GM12878 (cell line): Measurements from ENCODE around the gene PCP4L1. TPM values are rescaled to one million over a fixed set of nuclear protein-coding genes. Genes with fewer than 3 reads are reported as not detected.

Source experiments
- ATAC-seq: fragments of 200-7000 bp; cut with Tn5 transposase; 3 replicates; pipeline ENCODE4 v1.9.1; 2020; ENCODE audit warnings: mild to moderate bottlenecking, moderate library complexity
- BruUV-seq: library from RNA; stranded (reverse); fragments of 400-500 nt; replicated peaks from 2 replicates; lab custom pipeline; 2021; lab: Mats Ljungman, UMichigan
- CTCF ChIA-PET: fragments of 300-600 bp; sonication (Branson Sonifier 250); formaldehyde crosslinking; extraction: SDS; loops from one replicate; lab custom pipeline; 2021; ENCODE audit warnings: inconsistent platforms; lab: Yijun Ruan, JAX
- POLR2A ChIA-PET: fragments of 350-600 bp; formaldehyde crosslinking; extraction: SDS; loops from one replicate; lab custom pipeline; 2021; ENCODE audit warnings: inconsistent platforms; lab: Charles Lee
- RAD21 ChIA-PET: fragments of 300-600 bp; sonication (Branson Sonifier 250); formaldehyde crosslinking; loops from one replicate; lab custom pipeline; 2023; ENCODE audit warnings: antibody characterized with exemption; ENCODE audit not compliant: unreplicated experiment; lab: Charles Lee
- SMC1A ChIA-PET: fragments of 300-600 bp; sonication (Branson Sonifier 250); formaldehyde crosslinking; loops from one replicate; lab custom pipeline; 2023; ENCODE audit not compliant: unreplicated experiment, uncharacterized antibody; lab: Charles Lee
- DNase-seq: peaks from one replicate; pipeline ENCODE4 v3.0.0-alpha.2; 2011; ENCODE audit warnings: low read depth, low spot score
- FAIRE-seq: peaks from 3 replicates; lab custom pipeline; 2011; peaks lifted over from hg19 to GRCh38; lab: Jason Lieb, UNC
- H2AFZ ChIP-seq: 2 replicates; pipeline ENCODE4 v1.6.0; 2011; ENCODE audit warnings: low read depth, low read length, control low read depth; ENCODE audit not compliant: control insufficient read depth
- H3K27ac ChIP-seq: 2 replicates; pipeline ENCODE4 v1.5.1; 2011; ENCODE audit warnings: control low read depth; ENCODE audit not compliant: control insufficient read depth, insufficient read depth
- H3K27me3 ChIP-seq, 2 experiments: replicated peaks in 1 of 2; 2 replicates each; pipeline versions ENCODE4 v1.6.0 to v1.6.1; 2011; ENCODE audit warnings: low read length in 1 of 2; ENCODE audit not compliant: control insufficient read depth in 2 of 2, insufficient read depth in 2 of 2
- H3K36me3 ChIP-seq, 2 experiments: 2 replicates each; pipeline ENCODE4 v1.5.1; 2011; ENCODE audit warnings: low read length in 1 of 2; ENCODE audit not compliant: control insufficient read depth in 2 of 2, insufficient read depth in 2 of 2
- H3K4me1 ChIP-seq: 2 replicates; pipeline ENCODE4 v1.6.1; 2011; ENCODE audit warnings: mild to moderate bottlenecking, low read length, moderate library complexity, mixed read lengths; ENCODE audit not compliant: control insufficient read depth, insufficient read depth
- H3K4me2 ChIP-seq: 2 replicates; pipeline ENCODE4 v1.6.0; 2011; ENCODE audit warnings: control low read depth; ENCODE audit not compliant: control insufficient read depth, insufficient read depth
- H3K4me3 ChIP-seq: fragments of 200-600 bp; sonication (generic); 2 replicates; pipeline ENCODE4 v1.5.1; 2016
- H3K79me2 ChIP-seq: 2 replicates; pipeline ENCODE4 v1.6.0; 2011; ENCODE audit warnings: low read length; ENCODE audit not compliant: control insufficient read depth, insufficient read depth
- H3K9ac ChIP-seq: 2 replicates; pipeline ENCODE4 v1.8.0; 2011; ENCODE audit warnings: low read length, control low read depth, mixed read lengths; ENCODE audit not compliant: control insufficient read depth, insufficient read depth
- H3K9me3 ChIP-seq: replicated peaks from 3 replicates; pipeline ENCODE4 v1.5.1; 2011; ENCODE audit warnings: mild to moderate bottlenecking, low read length; ENCODE audit not compliant: control insufficient read depth, insufficient read depth
- H4K20me1 ChIP-seq: 2 replicates; pipeline ENCODE4 v1.6.0; 2011; ENCODE audit not compliant: control insufficient read depth, insufficient read depth
- HDAC2 ChIP-seq: fragments of 200-600 bp; sonication (generic); IDR thresholded peaks from 2 replicates; pipeline ENCODE4 v1.6.1; 2017
- HDAC6 ChIP-seq: fragments of 200-600 bp; sonication (generic); IDR thresholded peaks from one replicate; pipeline ENCODE4 v1.8.0; 2017; ENCODE audit warnings: antibody characterized with exemption; ENCODE audit not compliant: unreplicated experiment
- IRF4 ChIP-seq: IDR thresholded peaks from 2 replicates; pipeline ENCODE4 v1.6.1; 2011; ENCODE audit warnings: low read depth, low read length
- KLF5 ChIP-seq: fragments of 450-650 bp; IDR thresholded peaks from 2 replicates; pipeline ENCODE4 v1.6.1; 2014; ENCODE audit warnings: mild to moderate bottlenecking; ENCODE audit not compliant: partially characterized antibody
- PAX8 ChIP-seq: fragments of 450-650 bp; IDR thresholded peaks from 2 replicates; pipeline ENCODE4 v1.6.1; 2017; ENCODE audit warnings: mild to moderate bottlenecking, moderate library complexity
- ZSCAN29 ChIP-seq: fragments of 450-650 bp; IDR thresholded peaks from 2 replicates; pipeline ENCODE4 v1.6.1; 2017; ENCODE audit warnings: mild to moderate bottlenecking, moderate library complexity
- WGBS: methylation state at CpG from one replicate; pipeline ENCODE4 v1.1.6; 2016; ENCODE audit warnings: low lambda C conversion rate; ENCODE audit not compliant: insufficient replicate concordance, insufficient coverage; ENCODE audit errors: missing lambda C conversion rate; 5-methylcytosine and 5-hydroxymethylcytosine counted together
- in situ Hi-C: fragments of 300-500 bp; cut with MboI; formaldehyde crosslinking; loops from 9 replicates; pipeline ENCODE4 v1.14.3; 2018; ENCODE audit warnings: mixed read lengths
- intact Hi-C: fragments of 100-400 bp; cut with micrococcal nuclease; formaldehyde crosslinking; loops from one replicate; pipeline ENCODE4 v1.14.2; 2022; ENCODE audit not compliant: unreplicated experiment
- polyA plus RNA-seq, 11 experiments: library from polyadenylated mRNA; depleted of rRNA in 4 of 11; unstranded in 6 of 11; stranded (reverse) in 5 of 11; fragments of >200 nt; fragmentation: Nextera tagmentation in 4 of 11; fragmentation: Illumina TruSeq in 1 of 11; extraction: Ambion mirVana in 4 of 11; extraction: Trizol in 1 of 11; gene quantifications; 1 replicate in 1 of 11; 2 replicates in 10 of 11; pipeline versions ENCODE4 v1.2.1 to v1.2.3, GENCODE V29; 2011 to 2016; ENCODE audit warnings: inconsistent platforms in 2 of 11, missing spikeins in 2 of 11, low read depth in 1 of 11
- total RNA-seq, 4 experiments: library from RNA; depleted of rRNA in 3 of 4; stranded (reverse); fragments of >200 nt in 3 of 4; fragmentation: Illumina TruSeq in 1 of 4; extraction: Trizol in 1 of 4; gene quantifications; 2 replicates each; pipeline versions ENCODE4 v1.2.1 to v1.2.3, GENCODE V29; 2013 to 2021
- TF ChIP-seq, protein P1 (sequence below): IDR thresholded peaks from 2 replicates; pipeline ENCODE4 v1.6.1; 2011; ENCODE audit warnings: borderline replicate concordance, low read depth, mild to moderate bottlenecking, moderate library complexity, low read length; ENCODE audit not compliant: insufficient read depth, poor library complexity, severe bottlenecking
- TF ChIP-seq, protein P2 (sequence below): IDR thresholded peaks from 2 replicates; pipeline ENCODE4 v1.6.1; 2012; ENCODE audit warnings: improper control_type of control experiment, low read depth, low read length; ENCODE audit not compliant: insufficient replicate concordance
- TF ChIP-seq, protein P3 (sequence below): IDR thresholded peaks from 2 replicates; pipeline ENCODE4 v1.6.1; 2012; ENCODE audit warnings: mild to moderate bottlenecking, low read depth, low read length
- TF ChIP-seq, protein P4 (sequence below): fragments of 150-350 bp; IDR thresholded peaks from 2 replicates; pipeline ENCODE4 v1.6.1; 2014; ENCODE audit warnings: mild to moderate bottlenecking, low read depth, low read length

Gene PCP4L1
- total and polyA plus RNA-seq, 10 of the 15 experiments (the other 5 are each of a cell fraction or from before 2014, with no cell fraction given) = 1.0 to 5.2 (median 2.8) TPM

DNA sequence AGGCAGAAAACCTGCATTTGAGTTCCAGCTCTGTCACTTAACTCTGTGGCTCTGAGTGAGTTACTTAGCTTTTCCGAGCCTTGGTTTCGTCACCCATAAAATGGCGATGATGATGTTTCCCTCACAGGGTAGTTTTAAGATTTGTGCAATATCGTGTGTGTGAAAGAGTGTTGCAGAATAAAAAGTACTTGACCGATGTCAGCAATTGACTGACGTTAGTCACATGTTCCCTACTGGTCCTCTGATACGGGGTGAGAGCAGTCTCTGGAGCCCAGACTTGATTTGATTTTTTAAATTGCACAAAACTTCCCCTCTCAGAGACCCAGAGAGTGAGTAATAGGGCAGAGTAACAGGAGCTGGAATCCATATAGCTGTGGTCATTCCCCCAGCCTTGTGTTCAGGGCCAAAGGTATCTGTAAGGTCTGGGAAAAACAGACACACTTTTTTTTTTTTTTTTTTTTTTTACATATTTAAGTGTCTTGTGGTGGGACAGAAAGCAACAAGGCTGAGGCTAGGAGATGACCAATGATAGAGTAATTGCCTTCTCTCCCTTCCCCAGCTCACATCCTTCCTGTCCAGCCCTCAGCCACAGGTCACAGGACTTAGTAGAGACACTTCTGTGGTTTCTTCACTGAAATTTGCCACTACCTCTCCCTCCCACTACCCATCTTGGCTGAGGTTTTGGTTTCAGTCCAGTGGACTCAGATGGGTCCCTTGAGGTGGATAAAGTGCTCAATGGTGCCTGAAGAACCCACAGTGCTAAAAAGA, 41.4 kb upstream of the PCP4L1 start:
- in situ Hi-C loops = no loop called here
- no peak for TF ChIP-seq KLF5
- TF ChIP-seq, protein P1, sequence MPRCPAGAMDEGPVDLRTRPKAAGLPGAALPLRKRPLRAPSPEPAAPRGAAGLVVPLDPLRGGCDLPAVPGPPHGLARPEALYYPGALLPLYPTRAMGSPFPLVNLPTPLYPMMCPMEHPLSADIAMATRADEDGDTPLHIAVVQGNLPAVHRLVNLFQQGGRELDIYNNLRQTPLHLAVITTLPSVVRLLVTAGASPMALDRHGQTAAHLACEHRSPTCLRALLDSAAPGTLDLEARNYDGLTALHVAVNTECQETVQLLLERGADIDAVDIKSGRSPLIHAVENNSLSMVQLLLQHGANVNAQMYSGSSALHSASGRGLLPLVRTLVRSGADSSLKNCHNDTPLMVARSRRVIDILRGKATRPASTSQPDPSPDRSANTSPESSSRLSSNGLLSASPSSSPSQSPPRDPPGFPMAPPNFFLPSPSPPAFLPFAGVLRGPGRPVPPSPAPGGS = peak; percentile 2
- TF ChIP-seq, protein P2, sequence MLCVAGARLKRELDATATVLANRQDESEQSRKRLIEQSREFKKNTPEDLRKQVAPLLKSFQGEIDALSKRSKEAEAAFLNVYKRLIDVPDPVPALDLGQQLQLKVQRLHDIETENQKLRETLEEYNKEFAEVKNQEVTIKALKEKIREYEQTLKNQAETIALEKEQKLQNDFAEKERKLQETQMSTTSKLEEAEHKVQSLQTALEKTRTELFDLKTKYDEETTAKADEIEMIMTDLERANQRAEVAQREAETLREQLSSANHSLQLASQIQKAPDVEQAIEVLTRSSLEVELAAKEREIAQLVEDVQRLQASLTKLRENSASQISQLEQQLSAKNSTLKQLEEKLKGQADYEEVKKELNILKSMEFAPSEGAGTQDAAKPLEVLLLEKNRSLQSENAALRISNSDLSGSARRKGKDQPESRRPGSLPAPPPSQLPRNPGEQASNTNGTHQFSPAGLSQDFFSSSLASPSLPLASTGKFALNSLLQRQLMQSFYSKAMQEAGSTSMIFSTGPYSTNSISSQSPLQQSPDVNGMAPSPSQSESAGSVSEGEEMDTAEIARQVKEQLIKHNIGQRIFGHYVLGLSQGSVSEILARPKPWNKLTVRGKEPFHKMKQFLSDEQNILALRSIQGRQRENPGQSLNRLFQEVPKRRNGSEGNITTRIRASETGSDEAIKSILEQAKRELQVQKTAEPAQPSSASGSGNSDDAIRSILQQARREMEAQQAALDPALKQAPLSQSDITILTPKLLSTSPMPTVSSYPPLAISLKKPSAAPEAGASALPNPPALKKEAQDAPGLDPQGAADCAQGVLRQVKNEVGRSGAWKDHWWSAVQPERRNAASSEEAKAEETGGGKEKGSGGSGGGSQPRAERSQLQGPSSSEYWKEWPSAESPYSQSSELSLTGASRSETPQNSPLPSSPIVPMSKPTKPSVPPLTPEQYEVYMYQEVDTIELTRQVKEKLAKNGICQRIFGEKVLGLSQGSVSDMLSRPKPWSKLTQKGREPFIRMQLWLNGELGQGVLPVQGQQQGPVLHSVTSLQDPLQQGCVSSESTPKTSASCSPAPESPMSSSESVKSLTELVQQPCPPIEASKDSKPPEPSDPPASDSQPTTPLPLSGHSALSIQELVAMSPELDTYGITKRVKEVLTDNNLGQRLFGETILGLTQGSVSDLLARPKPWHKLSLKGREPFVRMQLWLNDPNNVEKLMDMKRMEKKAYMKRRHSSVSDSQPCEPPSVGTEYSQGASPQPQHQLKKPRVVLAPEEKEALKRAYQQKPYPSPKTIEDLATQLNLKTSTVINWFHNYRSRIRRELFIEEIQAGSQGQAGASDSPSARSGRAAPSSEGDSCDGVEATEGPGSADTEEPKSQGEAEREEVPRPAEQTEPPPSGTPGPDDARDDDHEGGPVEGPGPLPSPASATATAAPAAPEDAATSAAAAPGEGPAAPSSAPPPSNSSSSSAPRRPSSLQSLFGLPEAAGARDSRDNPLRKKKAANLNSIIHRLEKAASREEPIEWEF = no peak
- no peak for TF ChIP-seq ZSCAN29
- TF ChIP-seq, protein P3, sequence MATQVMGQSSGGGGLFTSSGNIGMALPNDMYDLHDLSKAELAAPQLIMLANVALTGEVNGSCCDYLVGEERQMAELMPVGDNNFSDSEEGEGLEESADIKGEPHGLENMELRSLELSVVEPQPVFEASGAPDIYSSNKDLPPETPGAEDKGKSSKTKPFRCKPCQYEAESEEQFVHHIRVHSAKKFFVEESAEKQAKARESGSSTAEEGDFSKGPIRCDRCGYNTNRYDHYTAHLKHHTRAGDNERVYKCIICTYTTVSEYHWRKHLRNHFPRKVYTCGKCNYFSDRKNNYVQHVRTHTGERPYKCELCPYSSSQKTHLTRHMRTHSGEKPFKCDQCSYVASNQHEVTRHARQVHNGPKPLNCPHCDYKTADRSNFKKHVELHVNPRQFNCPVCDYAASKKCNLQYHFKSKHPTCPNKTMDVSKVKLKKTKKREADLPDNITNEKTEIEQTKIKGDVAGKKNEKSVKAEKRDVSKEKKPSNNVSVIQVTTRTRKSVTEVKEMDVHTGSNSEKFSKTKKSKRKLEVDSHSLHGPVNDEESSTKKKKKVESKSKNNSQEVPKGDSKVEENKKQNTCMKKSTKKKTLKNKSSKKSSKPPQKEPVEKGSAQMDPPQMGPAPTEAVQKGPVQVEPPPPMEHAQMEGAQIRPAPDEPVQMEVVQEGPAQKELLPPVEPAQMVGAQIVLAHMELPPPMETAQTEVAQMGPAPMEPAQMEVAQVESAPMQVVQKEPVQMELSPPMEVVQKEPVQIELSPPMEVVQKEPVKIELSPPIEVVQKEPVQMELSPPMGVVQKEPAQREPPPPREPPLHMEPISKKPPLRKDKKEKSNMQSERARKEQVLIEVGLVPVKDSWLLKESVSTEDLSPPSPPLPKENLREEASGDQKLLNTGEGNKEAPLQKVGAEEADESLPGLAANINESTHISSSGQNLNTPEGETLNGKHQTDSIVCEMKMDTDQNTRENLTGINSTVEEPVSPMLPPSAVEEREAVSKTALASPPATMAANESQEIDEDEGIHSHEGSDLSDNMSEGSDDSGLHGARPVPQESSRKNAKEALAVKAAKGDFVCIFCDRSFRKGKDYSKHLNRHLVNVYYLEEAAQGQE = no peak
- TF ChIP-seq HDAC2 = no peak
- 0 out of 2 replicates have a peak, but pooled peaks have one; percentile 52 for TF ChIP-seq IRF4
- TF ChIP-seq HDAC6 = no peak
- TF ChIP-seq, protein P4, sequence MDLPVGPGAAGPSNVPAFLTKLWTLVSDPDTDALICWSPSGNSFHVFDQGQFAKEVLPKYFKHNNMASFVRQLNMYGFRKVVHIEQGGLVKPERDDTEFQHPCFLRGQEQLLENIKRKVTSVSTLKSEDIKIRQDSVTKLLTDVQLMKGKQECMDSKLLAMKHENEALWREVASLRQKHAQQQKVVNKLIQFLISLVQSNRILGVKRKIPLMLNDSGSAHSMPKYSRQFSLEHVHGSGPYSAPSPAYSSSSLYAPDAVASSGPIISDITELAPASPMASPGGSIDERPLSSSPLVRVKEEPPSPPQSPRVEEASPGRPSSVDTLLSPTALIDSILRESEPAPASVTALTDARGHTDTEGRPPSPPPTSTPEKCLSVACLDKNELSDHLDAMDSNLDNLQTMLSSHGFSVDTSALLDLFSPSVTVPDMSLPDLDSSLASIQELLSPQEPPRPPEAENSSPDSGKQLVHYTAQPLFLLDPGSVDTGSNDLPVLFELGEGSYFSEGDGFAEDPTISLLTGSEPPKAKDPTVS = no peak
- TF ChIP-seq PAX8 = no peak

More for the DNA sequence above, 41.4 kb upstream of the PCP4L1 start:
- SMC1A ChIA-PET = interaction anchor here (0.6 to 3.6 kb wide), 15 partner anchors 9 to 204 kb away, joined by 3 to 33 read pairs (median 5); partner anchors contain the start of genes CFAP126, NDUFS2 and TOMM40L
- POLR2A ChIA-PET = interaction anchor here (0.7 to 5.7 kb wide), 3 partner anchors 14 to 52 kb away, joined by 3 to 24 read pairs (median 5); partner anchors contain the start of genes NDUFS2 and PPOX
- Histone ChIP-seq H4K20me1 (no peaks in the 10 kb centered on the region), H3K79me2 (no peaks in the 10 kb centered on the region), H3K4me2 (peak overlapping the region; percentile 63), H3K36me3 (peaks cover 4 to 13% of the 10 kb centered on the region in 2 experiments), H3K4me1 (peaks cover 21% of the 10 kb centered on the region), H3K9ac (no peak overlapping the region), H3K9me3 (no peaks in the 10 kb centered on the region), H3K4me3 (peak overlapping the region; percentile 8; the same call in 1 of the 2 replicates), H2AFZ (no peak overlapping the region), H3K27me3 (no peaks in the 10 kb centered on the region), H3K27ac (peak overlapping the region; percentile 24)
- CTCF ChIA-PET = interaction anchor here (0.7 to 17.1 kb wide), 11 partner anchors 9 to 183 kb away, joined by 3 to 385 read pairs (median 7); partner anchors contain the start of genes ARHGAP30, CFAP126, NDUFS2 and TOMM40L
- ATAC-seq (peak; percentile 95), FAIRE-seq (peak; percentile 96), DNase-seq (peak; percentile 92)
- RAD21 ChIA-PET = interaction anchor here (0.6 to 3.1 kb wide), 8 partner anchors 8 to 161 kb away, joined by 3 to 18 read pairs (median 4); partner anchors contain the start of gene TOMM40L
- 40% methylated on average over 7 of the region's 7 CpGs for WGBS
- intact Hi-C loops = no loop called here
- BruUV-seq = no TSS peak
